ENCODE results near the gene INPP4A. TPM values are rescaled to one million over a fixed set of nuclear protein-coding genes. Genes with fewer than 3 reads are reported as not detected.

INPP4A gene
- total and polyA plus RNA-seq, 9 of the 15 experiments (the other 6 are each of a cell fraction or from before 2014, with no cell fraction given): 1.8 to 15.7 (median 8.3) TPM

DNA sequence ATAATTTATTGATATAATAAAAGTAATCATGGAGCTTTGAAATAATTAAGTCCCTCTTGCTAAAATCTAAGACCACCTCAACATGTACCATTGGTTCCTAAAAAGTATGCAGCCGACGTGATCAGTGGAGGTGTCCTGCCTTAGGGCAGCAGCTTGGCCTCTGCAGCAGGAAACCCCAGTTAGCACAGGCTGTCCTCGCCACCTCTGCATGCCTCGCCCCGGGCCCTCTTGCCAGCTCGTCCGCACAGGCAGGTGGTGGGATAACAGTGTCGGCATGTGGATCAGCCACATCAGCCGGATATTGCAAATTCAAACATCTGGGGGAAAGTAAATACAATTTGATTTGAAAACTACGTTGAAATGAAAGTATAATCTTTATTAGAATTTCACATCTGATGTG is 140.7 kb downstream of the INPP4A start:
- Histone ChIP-seq H2AFZ (ENCODE audit: low read depth, low read length) (no peak overlapping the region), H3K79me2 (ENCODE audit: control insufficient read depth, insufficient read depth, low read length) (no peaks in the 10 kb centered on the region), H3K4me1 (replicated peaks in 1 of 2; ENCODE audit: control insufficient read depth in 2 of 2, insufficient read depth in 2 of 2, low read length in 2 of 2) (peaks cover 0 to 3% of the 10 kb centered on the region in 2 experiments; a peak in 1 of 5 replicates), H4K20me1 (replicated peaks; ENCODE audit: control insufficient read depth, insufficient read depth, low read length) (no peaks in the 10 kb centered on the region; the same call in 1 of the 2 replicates), H3K4me2 (ENCODE audit: insufficient read depth, low read length) (no peak overlapping the region), H3K4me3 (no peak overlapping the region), H3K27ac (ENCODE audit: extremely low read depth, low read depth, low read length) (no peak overlapping the region), H3K27me3 (ENCODE audit: control insufficient read depth in 2 of 2, insufficient read depth in 2 of 2, low read length in 2 of 2) (no peaks in the 10 kb centered on the region), H3K9me3 (replicated peaks; ENCODE audit: control insufficient read depth, insufficient read depth, low read depth, low read length) (no peaks in the 10 kb centered on the region), H3K9me1 (ENCODE audit: control insufficient read depth, insufficient read depth, low read length) (no peaks in the 10 kb centered on the region), H3K9ac (ENCODE audit: insufficient read depth in 1 of 2, low read depth in 2 of 2, low read length in 2 of 2) (peak overlapping the region in 1 of 2 experiments; percentile 29; a peak in 1 of 4 replicates), H3K36me3 (ENCODE audit: control insufficient read depth, insufficient read depth, low read length) (peaks cover 9% of the 10 kb centered on the region; the same call in 2 of the 3 replicates)
- BruUV-seq (replicated peaks): no TSS peak
- intact Hi-C loops (cut with micrococcal nuclease): no loop called here
- ChIA-PET POLR2A (interaction anchor here (0.6 to 1.1 kb wide), 4 partner anchors 23 to 493 kb away, joined by 3 read pairs; partner anchors contain the start of gene UNC50), CTCF (ENCODE audit: low intra/inter-chr PET ratio) (no interaction called here)
- ATAC-seq (no peak), FAIRE-seq (no peak), DNase-seq (ENCODE audit: extremely low read depth in 1 of 4, low spot score in 3 of 4) (no peak)
- WGBS (ENCODE audit: insufficient coverage, low coverage, missing lambda C conversion rate): 87% methylated on average over 10 of the region's 10 CpGs
- in situ Hi-C loops (cut with MboI): no loop called here
- TF ChIP-seq ZNF75A (CRISPR knock-in tag; IDR thresholded peaks at IDR 0.05) (no peak), MAFG (tag; conservative IDR thresholded peaks at IDR 0.05) (no peak), ZNF224 (CRISPR knock-in tag; IDR thresholded peaks at IDR 0.05) (no peak), MBD2 (IDR thresholded peaks at IDR 0.05; ENCODE audit: borderline replicate concordance, low read depth) (no peak), CBX8 (IDR thresholded peaks at IDR 0.05; ENCODE audit: borderline replicate concordance, extremely low read depth, low read depth, low read length, poor library complexity, severe bottlenecking) (no peak), KDM1A (IDR thresholded peaks at IDR 0.05) (no peak), RUNX1 (IDR thresholded peaks at IDR 0.05; ENCODE audit: low read depth) (no peak), ZNF707 (CRISPR knock-in tag; conservative IDR thresholded peaks at IDR 0.05) (no peak)
- TF ChIP-seq, protein P1, sequence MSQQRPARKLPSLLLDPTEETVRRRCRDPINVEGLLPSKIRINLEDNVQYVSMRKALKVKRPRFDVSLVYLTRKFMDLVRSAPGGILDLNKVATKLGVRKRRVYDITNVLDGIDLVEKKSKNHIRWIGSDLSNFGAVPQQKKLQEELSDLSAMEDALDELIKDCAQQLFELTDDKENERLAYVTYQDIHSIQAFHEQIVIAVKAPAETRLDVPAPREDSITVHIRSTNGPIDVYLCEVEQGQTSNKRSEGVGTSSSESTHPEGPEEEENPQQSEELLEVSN (IDR thresholded peaks at IDR 0.05; ENCODE audit: borderline replicate concordance in 1 of 2, extremely low read depth in 1 of 2, insufficient read depth in 1 of 2, insufficient read length in 1 of 2, low read depth in 1 of 2, low read length in 1 of 2, poor library complexity in 1 of 2, severe bottlenecking in 1 of 2): no peak
- TF ChIP-seq, protein P2, sequence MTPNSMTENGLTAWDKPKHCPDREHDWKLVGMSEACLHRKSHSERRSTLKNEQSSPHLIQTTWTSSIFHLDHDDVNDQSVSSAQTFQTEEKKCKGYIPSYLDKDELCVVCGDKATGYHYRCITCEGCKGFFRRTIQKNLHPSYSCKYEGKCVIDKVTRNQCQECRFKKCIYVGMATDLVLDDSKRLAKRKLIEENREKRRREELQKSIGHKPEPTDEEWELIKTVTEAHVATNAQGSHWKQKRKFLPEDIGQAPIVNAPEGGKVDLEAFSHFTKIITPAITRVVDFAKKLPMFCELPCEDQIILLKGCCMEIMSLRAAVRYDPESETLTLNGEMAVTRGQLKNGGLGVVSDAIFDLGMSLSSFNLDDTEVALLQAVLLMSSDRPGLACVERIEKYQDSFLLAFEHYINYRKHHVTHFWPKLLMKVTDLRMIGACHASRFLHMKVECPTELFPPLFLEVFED (CRISPR knock-in tag; conservative IDR thresholded peaks at IDR 0.05): no peak
